Measurements from ENCODE around the gene BAMBI.

The BAMBI gene

DNA sequence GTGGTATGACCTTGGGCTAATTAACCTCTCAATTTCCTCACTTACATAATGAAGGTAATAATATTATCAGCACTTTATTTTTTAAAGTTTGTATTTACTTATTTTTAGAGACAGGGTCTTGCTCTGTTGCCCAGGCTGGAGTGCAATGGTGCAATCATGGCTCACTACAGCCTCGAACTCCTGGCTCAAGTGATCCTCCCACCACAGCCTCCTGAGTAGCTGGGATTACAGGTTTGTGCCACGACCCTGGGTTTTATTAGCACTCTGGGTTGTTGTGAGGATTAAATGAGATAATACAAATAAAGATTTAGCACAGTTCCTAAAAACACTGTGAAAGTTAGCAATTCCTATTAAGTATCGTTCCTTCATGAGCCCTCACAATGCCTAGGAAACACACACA is 14.7 kb downstream of the BAMBI start:
- no peaks in the 10 kb centered on the region for H4K20me1 ChIP-seq (ENCODE audit: insufficient read depth)
- H3K4me1 ChIP-seq (ENCODE audit: low read depth, poor library complexity, severe bottlenecking), result no peaks in the 10 kb centered on the region
- no peak overlapping the region for H3K9ac ChIP-seq
- TF ChIP-seq, protein P1, sequence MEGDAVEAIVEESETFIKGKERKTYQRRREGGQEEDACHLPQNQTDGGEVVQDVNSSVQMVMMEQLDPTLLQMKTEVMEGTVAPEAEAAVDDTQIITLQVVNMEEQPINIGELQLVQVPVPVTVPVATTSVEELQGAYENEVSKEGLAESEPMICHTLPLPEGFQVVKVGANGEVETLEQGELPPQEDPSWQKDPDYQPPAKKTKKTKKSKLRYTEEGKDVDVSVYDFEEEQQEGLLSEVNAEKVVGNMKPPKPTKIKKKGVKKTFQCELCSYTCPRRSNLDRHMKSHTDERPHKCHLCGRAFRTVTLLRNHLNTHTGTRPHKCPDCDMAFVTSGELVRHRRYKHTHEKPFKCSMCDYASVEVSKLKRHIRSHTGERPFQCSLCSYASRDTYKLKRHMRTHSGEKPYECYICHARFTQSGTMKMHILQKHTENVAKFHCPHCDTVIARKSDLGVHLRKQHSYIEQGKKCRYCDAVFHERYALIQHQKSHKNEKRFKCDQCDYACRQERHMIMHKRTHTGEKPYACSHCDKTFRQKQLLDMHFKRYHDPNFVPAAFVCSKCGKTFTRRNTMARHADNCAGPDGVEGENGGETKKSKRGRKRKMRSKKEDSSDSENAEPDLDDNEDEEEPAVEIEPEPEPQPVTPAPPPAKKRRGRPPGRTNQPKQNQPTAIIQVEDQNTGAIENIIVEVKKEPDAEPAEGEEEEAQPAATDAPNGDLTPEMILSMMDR (conservative IDR thresholded peaks at IDR 0.05; ENCODE audit: low read depth, low read length), result no peak
- no peak overlapping the region for H3K4me3 ChIP-seq (IDR thresholded peaks at IDR 0.05; ENCODE audit: insufficient read depth, low read depth, low read length)
- H3K79me2 ChIP-seq (ENCODE audit: insufficient read depth, low read depth), result no peaks in the 10 kb centered on the region
- no peak overlapping the region for H2AFZ ChIP-seq (ENCODE audit: low read depth)
- no peaks in the 10 kb centered on the region for H3K27me3 ChIP-seq (ENCODE audit: insufficient read depth, low read depth)
- H3K27ac ChIP-seq, result no peak overlapping the region
- H3K4me2 ChIP-seq, result no peak overlapping the region
- no peaks in the 10 kb centered on the region for H3K36me3 ChIP-seq (ENCODE audit: insufficient read depth)

DNA sequence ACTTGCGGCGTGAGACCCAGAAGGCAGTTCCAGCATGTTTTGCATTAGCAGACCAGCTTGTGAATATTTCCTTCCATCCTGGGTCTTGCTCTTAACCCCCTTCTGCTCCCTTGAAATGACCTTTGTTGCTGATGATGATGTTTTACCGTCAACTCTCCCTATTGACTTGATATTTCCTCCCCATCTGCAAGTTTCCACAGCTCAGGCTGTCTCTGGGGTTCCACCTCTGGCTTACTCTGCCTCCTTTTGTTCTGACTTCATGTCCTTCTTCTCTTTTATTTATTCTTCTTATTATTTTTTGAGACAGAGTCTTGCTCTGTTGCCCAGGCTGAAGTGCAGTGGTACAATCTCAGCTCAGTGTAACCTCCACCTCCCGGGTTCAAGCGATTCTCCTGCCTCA is 17.2 kb downstream of the BAMBI start:
- H3K27ac ChIP-seq, result no peak overlapping the region
- no peaks in the 10 kb centered on the region for H3K27me3 ChIP-seq (ENCODE audit: insufficient read depth, low read depth)
- H3K4me3 ChIP-seq (IDR thresholded peaks at IDR 0.05; ENCODE audit: insufficient read depth, low read depth, low read length), result no peak overlapping the region
- H3K4me2 ChIP-seq, result no peak overlapping the region
- H3K4me1 ChIP-seq (ENCODE audit: low read depth, poor library complexity, severe bottlenecking), result no peaks in the 10 kb centered on the region
- H3K79me2 ChIP-seq (ENCODE audit: insufficient read depth, low read depth), result no peaks in the 10 kb centered on the region
- H4K20me1 ChIP-seq (ENCODE audit: insufficient read depth), result no peaks in the 10 kb centered on the region
- no peak overlapping the region for H2AFZ ChIP-seq (ENCODE audit: low read depth)
- TF ChIP-seq, protein P1 (conservative IDR thresholded peaks at IDR 0.05; ENCODE audit: low read depth, low read length), result no peak
- H3K36me3 ChIP-seq (ENCODE audit: insufficient read depth), result no peaks in the 10 kb centered on the region
- H3K9ac ChIP-seq, result no peak overlapping the region

DNA sequence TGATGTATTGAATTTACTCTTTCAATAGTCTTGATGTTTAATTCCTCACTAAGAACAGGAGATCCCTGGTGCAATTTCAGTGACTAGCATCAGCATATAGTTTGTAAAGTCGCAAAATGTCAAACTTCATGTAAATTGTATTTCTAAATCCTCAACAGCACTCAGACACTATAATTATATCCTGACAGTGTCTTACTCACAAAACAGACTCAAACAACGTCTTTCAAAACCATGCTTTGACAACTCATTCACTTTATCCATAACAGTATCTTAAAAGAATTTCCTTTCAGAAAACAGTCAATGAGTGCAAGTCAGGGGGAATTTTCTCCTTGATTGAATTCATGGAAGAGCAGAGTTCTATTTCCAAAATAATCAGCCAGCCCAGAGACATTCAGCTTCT is 20.8 kb downstream of the BAMBI start:
- Histone ChIP-seq H4K20me1 (ENCODE audit: insufficient read depth) (no peaks in the 10 kb centered on the region), H3K36me3 (ENCODE audit: insufficient read depth) (no peaks in the 10 kb centered on the region), H3K4me1 (ENCODE audit: low read depth, poor library complexity, severe bottlenecking) (no peaks in the 10 kb centered on the region), H3K27me3 (ENCODE audit: insufficient read depth, low read depth) (no peaks in the 10 kb centered on the region), H3K4me2 (no peak overlapping the region), H3K27ac (no peak overlapping the region), H3K4me3 (IDR thresholded peaks at IDR 0.05; ENCODE audit: insufficient read depth, low read depth, low read length) (no peak overlapping the region), H3K9ac (no peak overlapping the region), H2AFZ (ENCODE audit: low read depth) (no peak overlapping the region), H3K79me2 (ENCODE audit: insufficient read depth, low read depth) (no peaks in the 10 kb centered on the region)
- TF ChIP-seq, protein P1 (conservative IDR thresholded peaks at IDR 0.05; ENCODE audit: low read depth, low read length), result no peak

DNA sequence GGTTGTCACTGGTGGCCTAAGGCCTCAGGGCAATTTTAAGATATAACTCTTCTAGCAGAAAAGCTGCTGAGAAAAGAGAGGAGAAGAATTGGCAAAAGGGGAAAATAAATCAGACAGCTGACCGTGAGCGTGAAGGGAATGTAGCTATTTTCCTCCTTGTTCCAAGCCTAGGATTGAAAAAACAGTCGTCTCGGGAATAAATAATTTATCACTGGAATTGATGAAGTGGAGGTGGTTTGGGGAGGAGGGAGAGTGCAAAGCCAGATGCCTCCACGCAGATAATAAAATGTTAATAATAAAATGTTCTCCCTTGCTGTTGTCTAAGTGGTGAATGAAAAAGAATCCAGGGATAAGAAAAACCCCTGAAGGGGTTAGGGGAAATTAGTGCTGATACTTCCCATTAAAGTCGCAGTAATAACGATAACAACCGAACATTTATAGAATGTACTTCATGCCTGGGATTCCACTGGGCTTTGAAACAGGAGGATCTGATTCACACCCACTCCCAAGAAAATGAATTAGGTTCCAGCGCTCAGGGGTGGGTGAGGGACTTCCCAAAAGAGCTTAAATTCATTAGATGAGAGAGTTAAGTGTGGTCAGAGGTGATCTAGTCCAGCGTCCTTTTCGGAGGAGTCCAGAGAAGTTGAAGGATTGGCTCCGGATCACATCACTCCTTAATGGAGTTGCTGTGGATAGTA is 27.3 kb downstream of the BAMBI start:
- no peak overlapping the region for H3K4me2 ChIP-seq
- H3K9ac ChIP-seq, result no peak overlapping the region
- H4K20me1 ChIP-seq (ENCODE audit: insufficient read depth), result no peaks in the 10 kb centered on the region
- H2AFZ ChIP-seq (ENCODE audit: low read depth), result no peak overlapping the region
- no peaks in the 10 kb centered on the region for H3K36me3 ChIP-seq (ENCODE audit: insufficient read depth)
- no peaks in the 10 kb centered on the region for H3K27me3 ChIP-seq (ENCODE audit: insufficient read depth, low read depth)
- TF ChIP-seq, protein P1 (conservative IDR thresholded peaks at IDR 0.05; ENCODE audit: low read depth, low read length), result no peak
- no peaks in the 10 kb centered on the region for H3K79me2 ChIP-seq (ENCODE audit: insufficient read depth, low read depth)
- H3K27ac ChIP-seq, result no peak overlapping the region
- no peak overlapping the region for H3K4me3 ChIP-seq (IDR thresholded peaks at IDR 0.05; ENCODE audit: insufficient read depth, low read depth, low read length)
- no peaks in the 10 kb centered on the region for H3K4me1 ChIP-seq (ENCODE audit: low read depth, poor library complexity, severe bottlenecking)
